Stimulated activated CD8-positive, alpha-beta memory T cell treated with anti-CD3 and anti-CD28 coated beads, Interleukin-15, amount 100 ng/mL, for 24 hours (primary cell): Measurements from ENCODE around the gene OSBP.

Experiments used
- DNase-seq: peaks from one replicate; pipeline ENCODE4 v3.0.0-alpha.2; 2020; ENCODE audit warnings: low read depth

The OSBP gene

GRCh38 chr11:59602432-59602831 is 13.1 kb downstream of the OSBP start:
- DNase-seq = no peak

GRCh38 chr11:59601788-59602187 is 13.8 kb downstream of the OSBP start:
- DNase-seq = no peak

GRCh38 chr11:59600636-59601035 is 14.9 kb downstream of the OSBP start:
- DNase-seq = no peak

GRCh38 chr11:59600234-59600633 is 15.3 kb downstream of the OSBP start:
- DNase-seq = no peak

GRCh38 chr11:59598961-59599360 is 16.6 kb downstream of the OSBP start:
- DNase-seq = no peak

GRCh38 chr11:59584294-59584693 is 31.3 kb downstream of the OSBP start:
- no peak for DNase-seq

GRCh38 chr11:59582006-59582405 is 33.6 kb downstream of the OSBP start:
- no peak for DNase-seq

GRCh38 chr11:59578369-59578768 is 37.2 kb downstream of the OSBP start:
- no peak for DNase-seq

- DNase-seq = no peak
Measured at GRCh38 chr11:59575505-59575904, 40.1 kb downstream of the OSBP start.

GRCh38 chr11:59574932-59575502 is 40.6 kb downstream of the OSBP start:
- DNase-seq = no peak

GRCh38 chr11:59574467-59574866 is 41.1 kb downstream of the OSBP start:
- no peak for DNase-seq

GRCh38 chr11:59573216-59573615 is 42.4 kb downstream of the OSBP start:
- DNase-seq = no peak

GRCh38 chr11:59572091-59572490 is 43.5 kb downstream of the OSBP start:
- no peak for DNase-seq

- no peak for DNase-seq
Measured at GRCh38 chr11:59562292-59562691, 53.3 kb downstream of the OSBP start.

GRCh38 chr11:59560702-59561473 is 54.7 kb downstream of the OSBP start:
- peak; percentile 49 for DNase-seq

GRCh38 chr11:59560290-59560701 is 55.3 kb downstream of the OSBP start:
- DNase-seq = peak; percentile 55

GRCh38 chr11:59559886-59560285 is 55.7 kb downstream of the OSBP start:
- DNase-seq = no peak

GRCh38 chr11:59558270-59558643 is 57.3 kb downstream of the OSBP start:
- DNase-seq = no peak

GRCh38 chr11:59556917-59557348 is 58.6 kb downstream of the OSBP start:
- no peak for DNase-seq

GRCh38 chr11:59556115-59556916 is 59.3 kb downstream of the OSBP start:
- DNase-seq = peak; percentile 69

- DNase-seq = no peak
Measured at GRCh38 chr11:59555601-59556114, 59.9 kb downstream of the OSBP start.

GRCh38 chr11:59553323-59553722 is 62.3 kb downstream of the OSBP start:
- DNase-seq = no peak

- no peak for DNase-seq
Measured at GRCh38 chr11:59552844-59553243, 62.7 kb downstream of the OSBP start.
